ENCODE measurements around the gene VPS37C.

GRCh38 chr11:61116426-61117167 lies 44.6 kb downstream of the VPS37C start:
- no peak for TF ChIP-seq CTCF (IDR thresholded peaks at IDR 0.05)
- TF ChIP-seq POLR2AphosphoS5 (IDR thresholded peaks at IDR 0.05), result no peak
- no peak for TF ChIP-seq EP300 (IDR thresholded peaks at IDR 0.05; ENCODE audit: low read depth)
- TF ChIP-seq POLR2A (IDR thresholded peaks at IDR 0.05), result no peak

All from transverse colon (tissue), 4 donors.